PFSK-1 (cell line): ENCODE measurements around the gene EME2.

Source experiments
- FOXP2 ChIP-seq: optimal IDR thresholded peaks from 2 replicates; pipeline ENCODE3; 2011; ENCODE audit warnings: borderline replicate concordance, control low read depth, inconsistent platforms; ENCODE audit not compliant: insufficient read depth; ENCODE audit errors: extremely low read length, extremely low read depth
- POLR2AphosphoS5 ChIP-seq: IDR thresholded peaks from 2 replicates; pipeline ENCODE4 v1.6.1; 2012; ENCODE audit warnings: low read depth, mild to moderate bottlenecking, control low read depth, low read length, moderate library complexity
- REST ChIP-seq, 2 experiments: IDR thresholded peaks; 2 replicates each; pipeline versions ENCODE4 v1.6.1 to v1.8.0; 2011 to 2012; ENCODE audit warnings: low read depth in 2 of 2, low read length in 2 of 2, control low read depth in 1 of 2, inconsistent platforms in 1 of 2, mild to moderate bottlenecking in 1 of 2, moderate library complexity in 1 of 2; ENCODE audit not compliant: insufficient read depth in 1 of 2
- SIN3A ChIP-seq: IDR thresholded peaks from 2 replicates; pipeline ENCODE4 v1.6.1; 2012; ENCODE audit warnings: mild to moderate bottlenecking, low read length, moderate library complexity, borderline replicate concordance; ENCODE audit not compliant: insufficient read depth
- TAF1 ChIP-seq: IDR thresholded peaks from 2 replicates; pipeline ENCODE4 v1.6.1; 2012; ENCODE audit warnings: low read length, control low read depth, borderline replicate concordance; ENCODE audit not compliant: insufficient read depth

Gene EME2

GRCh38 chr16:1747934-1748333 lies 24.7 kb upstream of the EME2 start:
- no peak for TF ChIP-seq TAF1
- TF ChIP-seq SIN3A, result no peak
- TF ChIP-seq FOXP2, result no peak
- no peak for TF ChIP-seq POLR2AphosphoS5
- TF ChIP-seq REST (IDR thresholded peaks at IDR 0.05; ENCODE audit: insufficient read depth in 1 of 2, low read depth in 2 of 2, low read length in 2 of 2), result no peak

DNA sequence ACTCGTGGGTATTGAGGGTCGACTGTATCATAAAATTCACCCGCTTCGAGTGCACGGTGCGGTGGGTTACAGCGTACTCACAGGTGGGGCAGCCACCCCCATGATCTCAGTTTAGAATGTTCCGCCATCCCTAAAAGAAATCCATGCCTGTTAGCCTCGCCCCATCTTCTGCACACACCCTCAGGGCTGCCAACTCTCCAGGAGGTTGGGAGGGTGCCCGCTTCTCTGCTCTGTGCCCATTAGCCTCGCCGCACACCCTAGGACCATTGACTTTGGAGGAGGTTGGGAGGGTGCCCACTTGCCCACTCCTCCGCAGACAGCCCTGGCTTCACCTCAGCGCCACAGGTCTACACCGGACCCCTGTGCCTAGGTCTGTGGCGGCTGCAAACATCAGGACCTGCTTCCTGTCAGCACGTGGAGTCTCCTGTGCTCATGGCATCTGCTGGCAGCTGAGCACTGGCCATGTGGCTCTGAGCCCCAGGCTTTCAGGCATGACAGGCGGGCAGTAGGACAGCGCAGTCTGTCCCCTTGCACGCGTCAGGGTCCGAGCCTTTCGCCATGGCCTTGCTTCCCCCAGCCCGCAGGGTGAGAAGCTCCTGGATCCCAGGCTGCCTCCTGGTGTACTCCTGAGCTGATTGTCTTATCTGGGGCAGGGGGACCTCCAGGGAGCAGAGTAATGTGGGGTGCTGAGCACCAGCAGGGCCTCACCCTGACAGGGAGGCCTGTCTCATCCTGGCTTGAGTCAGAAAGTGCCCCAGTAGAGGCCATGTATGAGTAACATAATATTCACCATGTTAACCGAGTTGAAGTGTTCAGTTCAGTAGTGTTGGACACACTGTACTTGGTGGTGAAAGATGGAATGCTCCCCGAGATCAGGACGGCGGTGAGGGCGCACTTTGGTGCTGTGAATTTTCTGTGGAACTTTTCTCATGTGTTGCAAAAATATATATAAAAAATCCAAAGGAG lies 23.2 kb upstream of the EME2 start:
- TF ChIP-seq TAF1, result no peak
- TF ChIP-seq FOXP2, result no peak
- no peak for TF ChIP-seq REST (IDR thresholded peaks at IDR 0.05; ENCODE audit: insufficient read depth in 1 of 2, low read depth in 2 of 2, low read length in 2 of 2)
- TF ChIP-seq SIN3A, result no peak
- TF ChIP-seq POLR2AphosphoS5, result no peak; the same call in 1 of the 2 replicates

- no peak for TF ChIP-seq SIN3A
These were observed 20.7 kb upstream of the EME2 start for GRCh38 chr16:1751946-1752345.

GRCh38 chr16:1752853-1753252 lies 19.8 kb upstream of the EME2 start:
- TF ChIP-seq SIN3A (no peak), REST (IDR thresholded peaks at IDR 0.05; ENCODE audit: insufficient read depth in 1 of 2, low read depth in 2 of 2, low read length in 2 of 2) (no peak), POLR2AphosphoS5 (no peak), TAF1 (no peak), FOXP2 (no peak)

DNA sequence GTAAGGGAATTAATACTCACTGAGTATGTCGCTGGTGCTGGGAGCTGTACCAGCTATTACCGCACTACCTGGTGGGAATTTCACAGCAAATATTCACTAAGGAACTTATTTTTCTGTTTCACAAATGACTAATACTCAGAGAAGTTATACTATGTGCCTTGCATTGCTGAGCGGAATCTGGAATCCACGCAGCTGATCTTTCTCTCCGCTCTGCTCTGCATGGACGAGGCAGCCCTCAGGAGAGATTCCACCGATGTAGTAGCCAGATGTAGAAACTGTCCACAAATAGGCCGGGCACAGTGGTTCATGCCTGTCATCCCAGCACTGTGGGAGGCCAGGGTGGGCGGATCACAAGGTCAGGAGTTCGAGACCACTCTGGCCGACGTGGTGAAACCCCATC lies 18.4 kb upstream of the EME2 start:
- TF ChIP-seq FOXP2, result no peak
- no peak for TF ChIP-seq POLR2AphosphoS5
- no peak for TF ChIP-seq REST (IDR thresholded peaks at IDR 0.05; ENCODE audit: insufficient read depth in 1 of 2, low read depth in 2 of 2, low read length in 2 of 2)
- no peak for TF ChIP-seq SIN3A
- TF ChIP-seq TAF1, result no peak
